B cell (primary cell): ENCODE results near the gene SHISA7. TPM values are rescaled to one million over a fixed set of nuclear protein-coding genes. Genes with fewer than 3 reads are reported as not detected.

ENCODE experiments used
- ATAC-seq: fragments of 200-7000 bp; cut with Tn5 transposase; one replicate; pipeline ENCODE4 v1.10.0; 2021; ENCODE audit warnings: low read depth, mild to moderate bottlenecking, moderate number of reproducible peaks, moderate library complexity
- CTCF ChIA-PET: fragments of 350-600 bp; sonication (Branson Sonifier 250); formaldehyde crosslinking; loops from one replicate; lab custom pipeline; 2021; ENCODE audit warnings: antibody characterized with exemption, inconsistent platforms; lab: Charles Lee
- POLR2A ChIA-PET: fragments of 350-600 bp; sonication (Branson Sonifier 250); formaldehyde crosslinking; loops from one replicate; lab custom pipeline; 2021; ENCODE audit warnings: antibody characterized with exemption; lab: Charles Lee
- DNase-seq: peaks from one replicate; pipeline ENCODE4 v3.0.0; 2013
- H2AFZ ChIP-seq: 2 replicates; pipeline ENCODE4 v1.6.1; 2012; ENCODE audit warnings: mild to moderate bottlenecking, low read depth, low read length; ENCODE audit not compliant: insufficient read depth, poor library complexity, severe bottlenecking
- H3K27ac ChIP-seq, 2 donors: 1 replicate in 1 of 2; 2 replicates in 1 of 2; pipeline ENCODE4 v1.5.1; 2012 to 2013; ENCODE audit warnings: low read length in 2 of 2, mild to moderate bottlenecking in 2 of 2, moderate library complexity in 1 of 2
- H3K27me3 ChIP-seq, 4 experiments: fragments of 200-600 bp in 1 of 4; sonication (generic) in 1 of 4; replicated peaks in 1 of 4; 1 replicate in 2 of 4; 2 replicates in 2 of 4; pipeline versions ENCODE4 v1.6.1 to v1.7.0; 2013 to 2016; ENCODE audit warnings: low read length in 3 of 4, mild to moderate bottlenecking in 2 of 4, mixed read lengths in 1 of 4, moderate library complexity in 1 of 4; ENCODE audit not compliant: insufficient read depth in 4 of 4, control insufficient read depth in 3 of 4; ENCODE audit errors: control extremely low read depth in 1 of 4
- H3K36me3 ChIP-seq, 2 experiments: replicated peaks in 1 of 2; 1 replicate in 1 of 2; 2 replicates in 1 of 2; pipeline versions ENCODE4 v1.6.1 to v1.7.1; 2013; ENCODE audit warnings: low read length in 1 of 2; ENCODE audit not compliant: insufficient read depth in 2 of 2, control insufficient read depth in 1 of 2; ENCODE audit errors: control extremely low read depth in 1 of 2, extremely low read depth in 1 of 2
- H3K4me1 ChIP-seq, 2 donors: fragments of 200-600 bp in 1 of 2; sonication (generic) in 1 of 2; 1 replicate in 1 of 2; 2 replicates in 1 of 2; pipeline versions ENCODE4 v1.5.1 to v1.6.1; 2013 to 2017; ENCODE audit warnings: low read length in 2 of 2; ENCODE audit not compliant: control insufficient read depth in 2 of 2, insufficient read depth in 2 of 2
- H3K4me2 ChIP-seq: replicated peaks from 2 replicates; pipeline ENCODE3; 2012; ENCODE audit warnings: mild to moderate bottlenecking, low read depth, low read length; ENCODE audit not compliant: poor library complexity, severe bottlenecking
- H3K4me3 ChIP-seq, 5 experiments: fragments of 200-600 bp in 1 of 5; sonication (generic) in 1 of 5; 1 replicate in 3 of 5; 2 replicates in 2 of 5; pipeline versions ENCODE4 v1.5.1 to v1.7.0; 2011 to 2016; ENCODE audit warnings: low read length in 4 of 5, mild to moderate bottlenecking in 4 of 5, low read depth in 2 of 5, control low read depth in 1 of 5, moderate library complexity in 1 of 5; ENCODE audit not compliant: insufficient read depth in 1 of 5; ENCODE audit errors: control extremely low read depth in 1 of 5, extremely low read depth in 1 of 5
- H3K79me2 ChIP-seq: fragments of 200-600 bp; sonication (generic); one replicate; pipeline ENCODE4 v1.6.0; 2016; ENCODE audit warnings: low read length; ENCODE audit not compliant: control insufficient read depth, insufficient read depth
- H3K9ac ChIP-seq: fragments of 200-600 bp; sonication (generic); 2 replicates; pipeline ENCODE4 v1.6.1; 2017; ENCODE audit warnings: mild to moderate bottlenecking, low read length, moderate library complexity
- H3K9me3 ChIP-seq, 3 donors: one replicate each; pipeline versions ENCODE4 v1.6.1 to v1.7.1; 2013; ENCODE audit warnings: low read length in 2 of 3; ENCODE audit not compliant: control insufficient read depth in 2 of 3, insufficient read depth in 1 of 3; ENCODE audit errors: control extremely low read depth in 1 of 3
- H4K20me1 ChIP-seq: 2 replicates; pipeline ENCODE4 v1.6.0; 2012; ENCODE audit warnings: mild to moderate bottlenecking, low read length; ENCODE audit not compliant: insufficient read depth, control insufficient read depth, poor library complexity, severe bottlenecking
- H3K27ac Mint-ChIP-seq: one replicate; pipeline ENCODE4 v1.8.0; 2021; ENCODE audit warnings: mixed read lengths
- H3K27me3 Mint-ChIP-seq: one replicate; pipeline ENCODE4 v1.8.0; 2021; ENCODE audit warnings: mixed read lengths
- H3K4me1 Mint-ChIP-seq: one replicate; pipeline ENCODE4 v1.8.0; 2021; ENCODE audit warnings: mixed read lengths
- H3K4me3 Mint-ChIP-seq: one replicate; pipeline ENCODE4 v1.8.0; 2021; ENCODE audit warnings: mixed read lengths
- H3K9me3 Mint-ChIP-seq: one replicate; pipeline ENCODE4 v1.8.0; 2022; ENCODE audit warnings: mixed read lengths; ENCODE audit not compliant: insufficient read depth
- CTCF ChIP-seq: fragments of 200-600 bp; IDR thresholded peaks from one replicate; pipeline ENCODE4 v1.8.0; 2022; ENCODE audit warnings: antibody characterized with exemption, mild to moderate bottlenecking
- EZH2 ChIP-seq: IDR thresholded peaks from 2 replicates; pipeline ENCODE4 v1.6.1; 2012; ENCODE audit warnings: borderline replicate concordance, low read depth, mild to moderate bottlenecking, moderate library complexity, low read length; ENCODE audit not compliant: insufficient read depth, poor library complexity, severe bottlenecking
- WGBS: methylation state at CpG from one replicate; pipeline ENCODE4 v1.1.5; 2013; ENCODE audit warnings: missing lambda C conversion rate; ENCODE audit not compliant: insufficient coverage; 5-methylcytosine and 5-hydroxymethylcytosine counted together
- intact Hi-C: fragments of 100-400 bp; cut with micrococcal nuclease; formaldehyde crosslinking; loops from one replicate; pipeline ENCODE4 v1.10.0; 2022
- polyA plus RNA-seq: library from polyadenylated mRNA; depleted of rRNA; stranded (reverse); fragments of >200 nt; gene quantifications from 2 replicates; pipeline ENCODE4 v1.2.3, GENCODE V29; 2012
- total RNA-seq, 2 donors: library from RNA; stranded (reverse); fragments of 120-200 nt in 1 of 2; gene quantifications; 1 replicate in 1 of 2; 2 replicates in 1 of 2; pipeline versions ENCODE4 v1.2.3 to v1.2.4, GENCODE V29; 2013 to 2022

Gene SHISA7
- total and polyA plus RNA-seq, 2 donors (not counting 1 experiment from before 2014, with no cell fraction given): 0.06 TPM; not detected in 1

GRCh38 chr19:55408533-55408872, 34.6 kb downstream of the SHISA7 start:
- H2AFZ ChIP-seq: peak overlapping the region; percentile 85
- peak overlapping the region; percentile 99 for H3K27ac Mint-ChIP-seq
- peak overlapping the region; percentile 98 for H3K4me3 Mint-ChIP-seq
- H3K9me3 ChIP-seq: peaks cover 0 to 20% (median 3%) of the 10 kb centered on the region in 3 donors
- TF ChIP-seq EZH2: no peak
- TF ChIP-seq CTCF: no peak
- peak overlapping the region; percentile 99 to 100 for H3K27ac ChIP-seq
- H3K9me3 Mint-ChIP-seq: peaks cover 6% of the 10 kb centered on the region
- H3K4me1 Mint-ChIP-seq: peaks cover 32% of the 10 kb centered on the region
- ATAC-seq: no peak
- DNase-seq: no peak
- H3K4me3 ChIP-seq: peak overlapping the region; percentile 55 to 74 (median 69)
- CTCF ChIA-PET: interaction anchor here (0.6 to 1.9 kb wide), 6 partner anchors 10 to 267 kb away, joined by 3 to 6 read pairs (median 4); partner anchors contain the start of gene TMEM238
- H3K4me2 ChIP-seq: peak overlapping the region; percentile 76
- peaks cover 22% of the 10 kb centered on the region for H3K79me2 ChIP-seq
- intact Hi-C loops: loop anchor here (1.0 to 5.0 kb wide), 9 partner anchors 23 to 234 kb away; partner anchors contain the start of genes C19orf85, FIZ1, HSPBP1 and ISOC2
- no peaks in the 10 kb centered on the region for H3K27me3 Mint-ChIP-seq
- peaks cover 11 to 25% of the 10 kb centered on the region in 2 donors for H3K4me1 ChIP-seq
- peaks cover 0 to 24% of the 10 kb centered on the region in 2 experiments for H3K36me3 ChIP-seq
- 73% methylated on average over 9 of the region's 9 CpGs for WGBS
- H3K27me3 ChIP-seq: no peaks in the 10 kb centered on the region
- POLR2A ChIA-PET: interaction anchor here (1.2 to 2.3 kb wide), 3 partner anchors 53 to 216 kb away, joined by 3 to 11 read pairs (median 3); partner anchors contain the start of genes ISOC2, PPP6R1 and ZNF784
- H4K20me1 ChIP-seq: peaks cover 5% of the 10 kb centered on the region
- H3K9ac ChIP-seq: peak overlapping the region; percentile 66
